ENCODE data around the gene NCKAP5L.
"Not testable (repeated sequence)": the region's sequence is repeated elsewhere in the genome, so short reads cannot be mapped to it uniquely, and the experiment has no call there.

The NCKAP5L gene

GRCh38 chr12:49776858-49777257 is 51.4 kb downstream of the NCKAP5L start:
- DNase-seq = no peak

- DNase-seq = peak; percentile 88
Observed at GRCh38 chr12:49776413-49776812, 51.8 kb downstream of the NCKAP5L start.

GRCh38 chr12:49773102-49773501 is 55.1 kb downstream of the NCKAP5L start:
- DNase-seq = not testable (repeated sequence)

- DNase-seq = no peak
Observed at GRCh38 chr12:49767333-49767732, 60.9 kb downstream of the NCKAP5L start.

GRCh38 chr12:49766115-49766455 is 62.1 kb downstream of the NCKAP5L start:
- no peak for DNase-seq

- no peak for DNase-seq
Observed at GRCh38 chr12:49764126-49764525, 64.1 kb downstream of the NCKAP5L start.

GRCh38 chr12:49763006-49763591 is 65.1 kb downstream of the NCKAP5L start:
- peak; percentile 74 for DNase-seq

GRCh38 chr12:49762468-49762847 is 65.8 kb downstream of the NCKAP5L start:
- no peak for DNase-seq

- DNase-seq = no peak
Observed at GRCh38 chr12:49761677-49762467, 66.3 kb downstream of the NCKAP5L start.

GRCh38 chr12:49750996-49751393 is 77.2 kb downstream of the NCKAP5L start:
- no peak for DNase-seq

GRCh38 chr12:49750027-49750995 is 77.9 kb downstream of the NCKAP5L start:
- no peak for DNase-seq

GRCh38 chr12:49748800-49749199 is 79.4 kb downstream of the NCKAP5L start:
- DNase-seq = no peak

GRCh38 chr12:49748306-49748705 is 79.9 kb downstream of the NCKAP5L start:
- DNase-seq = no peak

- no peak for DNase-seq
Observed at GRCh38 chr12:49744363-49744885, 83.8 kb downstream of the NCKAP5L start.

- DNase-seq = no peak
Observed at GRCh38 chr12:49741882-49742620, 86.2 kb downstream of the NCKAP5L start.
